Measurements from ENCODE around the gene ACTN2. TPM values are rescaled to one million over a fixed set of nuclear protein-coding genes. Genes with fewer than 3 reads are reported as not detected.

ACTN2 gene
- total and polyA plus RNA-seq, 2 donors (not counting 3 experiments of a cell fraction or from before 2014, with no cell fraction given) = 0.22 to 0.55 TPM

- H3K27me3 ChIP-seq (ENCODE audit: control insufficient read depth in 2 of 2, insufficient read depth in 2 of 2, low read length in 2 of 2) = no peaks in the 10 kb centered on the region
- H2AFZ ChIP-seq (ENCODE audit: low read depth, low read length) = no peak overlapping the region
- ChIA-PET POLR2A (no interaction called here), CTCF (no interaction called here)
- no peaks in the 10 kb centered on the region for H4K20me1 ChIP-seq (replicated peaks; ENCODE audit: control insufficient read depth, extremely low read depth, insufficient read depth, low read length)
- FAIRE-seq (no peak), DNase-seq (ENCODE audit: low read depth, low spot score) (no peak)
- no peaks in the 10 kb centered on the region for H3K36me3 ChIP-seq (ENCODE audit: control insufficient read depth in 2 of 2, extremely low read depth in 1 of 2, insufficient read depth in 2 of 2, low read length in 2 of 2)
- H3K79me2 ChIP-seq (ENCODE audit: control insufficient read depth, insufficient read depth, low read length) = no peaks in the 10 kb centered on the region
- intact Hi-C loops (cut with micrococcal nuclease) = no loop called here
- H3K9me1 ChIP-seq (replicated peaks; ENCODE audit: control insufficient read depth, extremely low read depth, insufficient read depth, low read length) = no peaks in the 10 kb centered on the region
- no peak overlapping the region for H3K4me3 ChIP-seq (replicated peaks in 1 of 3; ENCODE audit: insufficient read depth in 1 of 3, low read depth in 1 of 3, low read length in 3 of 3)
- H3K27ac ChIP-seq (ENCODE audit: insufficient read depth, low read depth, low read length) = no peak overlapping the region
- dilution Hi-C loops (cut with MboI; ENCODE audit: extremely low pct_ligation_motif_present, low sequenced_read_pairs) = no loop called here
- BruUV-seq (replicated peaks) = no TSS peak
- H3K9me3 ChIP-seq (replicated peaks; ENCODE audit: control insufficient read depth, insufficient read depth, low read length) = no peaks in the 10 kb centered on the region
- H3K4me1 ChIP-seq (ENCODE audit: control insufficient read depth, extremely low read depth, insufficient read depth, low read length) = no peaks in the 10 kb centered on the region
- no peak overlapping the region for H3K9ac ChIP-seq (replicated peaks; ENCODE audit: extremely low read depth, insufficient read depth, low read length)
- no peak for TF ChIP-seq FOS (IDR thresholded peaks at IDR 0.05; ENCODE audit: borderline replicate concordance, insufficient read depth, low read length)
- TF ChIP-seq JUN (IDR thresholded peaks at IDR 0.05; ENCODE audit: borderline replicate concordance, insufficient read depth, insufficient read length, low read depth) = no peak
- no peak overlapping the region for H3K4me2 ChIP-seq (ENCODE audit: insufficient read depth, low read length)
Measured at GRCh38 chr1:236751935-236752334, 65.6 kb downstream of the ACTN2 start.

- FAIRE-seq = no peak
- no peaks in the 10 kb centered on the region for H3K27me3 ChIP-seq (ENCODE audit: control insufficient read depth in 2 of 2, insufficient read depth in 2 of 2, low read length in 2 of 2)
- intact Hi-C loops (cut with micrococcal nuclease) (no loop called here), dilution Hi-C loops (cut with MboI; ENCODE audit: extremely low pct_ligation_motif_present, low sequenced_read_pairs) (no loop called here)
- H3K79me2 ChIP-seq (ENCODE audit: control insufficient read depth, insufficient read depth, low read length) = no peaks in the 10 kb centered on the region
- POLR2A ChIA-PET = no interaction called here
- H2AFZ ChIP-seq (ENCODE audit: low read depth, low read length) = no peak overlapping the region
- H4K20me1 ChIP-seq (replicated peaks; ENCODE audit: control insufficient read depth, extremely low read depth, insufficient read depth, low read length) = no peaks in the 10 kb centered on the region
- H3K36me3 ChIP-seq (ENCODE audit: control insufficient read depth in 2 of 2, extremely low read depth in 1 of 2, insufficient read depth in 2 of 2, low read length in 2 of 2) = no peaks in the 10 kb centered on the region
- H3K27ac ChIP-seq (ENCODE audit: insufficient read depth, low read depth, low read length) = no peak overlapping the region
- CTCF ChIA-PET = interaction anchor here (0.6 to 1.2 kb wide), 4 partner anchors 9 to 809 kb away, joined by 3 to 6 read pairs (median 4); no protein-coding TSS in a partner anchor
- no peak for DNase-seq (ENCODE audit: low read depth, low spot score)
- no peak overlapping the region for H3K4me2 ChIP-seq (ENCODE audit: insufficient read depth, low read length)
- BruUV-seq (replicated peaks) = no TSS peak
- H3K9ac ChIP-seq (replicated peaks; ENCODE audit: extremely low read depth, insufficient read depth, low read length) = no peak overlapping the region
- no peaks in the 10 kb centered on the region for H3K4me1 ChIP-seq (ENCODE audit: control insufficient read depth, extremely low read depth, insufficient read depth, low read length)
- no peaks in the 10 kb centered on the region for H3K9me3 ChIP-seq (replicated peaks; ENCODE audit: control insufficient read depth, insufficient read depth, low read length)
- no peak overlapping the region for H3K4me3 ChIP-seq (replicated peaks in 1 of 3; ENCODE audit: insufficient read depth in 1 of 3, low read depth in 1 of 3, low read length in 3 of 3)
- TF ChIP-seq EZH2 (IDR thresholded peaks at IDR 0.05; ENCODE audit: borderline replicate concordance, low read depth, low read length, severe bottlenecking) (no peak), GATA2 (IDR thresholded peaks at IDR 0.05; ENCODE audit: insufficient read depth, insufficient read length, low read depth, low read length) (no peak), MYC (IDR thresholded peaks at IDR 0.05; ENCODE audit: low read depth, low read length) (no peak), FOS (IDR thresholded peaks at IDR 0.05; ENCODE audit: borderline replicate concordance, insufficient read depth, low read length) (no peak), POLR2A (IDR thresholded peaks at IDR 0.05; ENCODE audit: low read depth, low read length) (no peak), CTCF (IDR thresholded peaks at IDR 0.05; ENCODE audit: extremely low read depth in 1 of 2, insufficient read depth in 1 of 2, low read depth in 1 of 2, low read length in 2 of 2) (peak in 1 of 2 donors; percentile 7)
- no peaks in the 10 kb centered on the region for H3K9me1 ChIP-seq (replicated peaks; ENCODE audit: control insufficient read depth, extremely low read depth, insufficient read depth, low read length)
Measured at GRCh38 chr1:236753516-236753915, 67.2 kb downstream of the ACTN2 start.

All from endothelial cell of umbilical vein (primary cell).